NCI-H1436 (cell line): ENCODE measurements around the gene GRAP2.

Experiments used
- DNase-seq: peaks from one replicate; lab custom pipeline; 2025; lab: John Stamatoyannopoulos, UW

GRAP2 gene

GRCh38 chr22:40015358-40015976 is 114.6 kb downstream of the GRAP2 start:
- DNase-seq: no peak

- no peak for DNase-seq
Observed at GRCh38 chr22:40018051-40018450, 117.2 kb downstream of the GRAP2 start.

GRCh38 chr22:40019100-40019499 is 118.2 kb downstream of the GRAP2 start:
- DNase-seq: no peak

DNA sequence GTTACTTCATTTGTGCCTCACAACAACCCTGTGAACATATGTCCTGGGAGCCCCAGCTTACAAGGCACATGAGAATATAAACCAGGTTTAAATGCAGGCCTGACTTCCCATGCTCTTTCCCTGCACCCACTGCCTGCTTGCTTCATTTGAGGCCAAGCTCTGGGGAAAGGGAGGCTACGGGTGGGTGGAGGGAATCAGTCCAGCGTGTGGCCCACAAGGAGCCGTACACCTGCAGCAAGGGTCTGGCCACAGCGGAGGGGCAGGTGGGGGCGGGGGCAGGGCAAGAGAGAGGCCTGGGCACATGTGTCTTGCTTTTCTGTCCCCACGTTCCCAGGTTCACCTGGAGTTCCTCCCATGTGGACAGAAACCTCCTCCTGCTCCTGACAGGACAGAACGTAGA is 120.1 kb downstream of the GRAP2 start:
- no peak for DNase-seq

DNA sequence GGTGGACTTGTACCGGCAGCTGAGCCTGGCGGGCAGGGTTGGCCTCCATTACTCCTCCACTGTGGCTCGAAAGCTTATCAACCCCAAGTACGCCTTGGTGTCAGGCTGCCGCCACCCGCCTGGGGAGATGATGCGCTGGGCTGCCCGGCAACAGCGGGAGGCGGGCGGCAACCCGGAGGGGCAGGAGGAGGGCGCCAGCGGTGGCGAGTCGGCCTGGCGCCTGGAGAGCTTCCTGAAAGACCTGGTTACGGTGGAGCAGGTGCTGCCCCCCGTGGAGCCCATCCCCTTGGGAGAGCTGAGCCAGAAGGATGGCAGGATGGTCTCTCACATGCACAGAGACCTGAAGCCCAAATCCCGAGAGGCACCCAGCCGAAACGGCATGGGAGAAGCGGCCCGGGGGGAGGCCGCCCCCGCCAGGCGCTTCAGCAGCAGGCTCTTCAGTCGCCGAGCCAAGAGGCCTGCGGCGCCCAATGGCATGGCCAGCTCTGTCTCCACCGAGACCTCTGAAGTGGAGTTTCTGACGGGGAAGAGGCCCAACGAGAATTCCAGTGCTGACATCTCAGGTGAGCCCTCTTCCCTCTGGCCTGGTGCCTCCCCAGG is 120.6 kb downstream of the GRAP2 start:
- peak; percentile 42 for DNase-seq

DNA sequence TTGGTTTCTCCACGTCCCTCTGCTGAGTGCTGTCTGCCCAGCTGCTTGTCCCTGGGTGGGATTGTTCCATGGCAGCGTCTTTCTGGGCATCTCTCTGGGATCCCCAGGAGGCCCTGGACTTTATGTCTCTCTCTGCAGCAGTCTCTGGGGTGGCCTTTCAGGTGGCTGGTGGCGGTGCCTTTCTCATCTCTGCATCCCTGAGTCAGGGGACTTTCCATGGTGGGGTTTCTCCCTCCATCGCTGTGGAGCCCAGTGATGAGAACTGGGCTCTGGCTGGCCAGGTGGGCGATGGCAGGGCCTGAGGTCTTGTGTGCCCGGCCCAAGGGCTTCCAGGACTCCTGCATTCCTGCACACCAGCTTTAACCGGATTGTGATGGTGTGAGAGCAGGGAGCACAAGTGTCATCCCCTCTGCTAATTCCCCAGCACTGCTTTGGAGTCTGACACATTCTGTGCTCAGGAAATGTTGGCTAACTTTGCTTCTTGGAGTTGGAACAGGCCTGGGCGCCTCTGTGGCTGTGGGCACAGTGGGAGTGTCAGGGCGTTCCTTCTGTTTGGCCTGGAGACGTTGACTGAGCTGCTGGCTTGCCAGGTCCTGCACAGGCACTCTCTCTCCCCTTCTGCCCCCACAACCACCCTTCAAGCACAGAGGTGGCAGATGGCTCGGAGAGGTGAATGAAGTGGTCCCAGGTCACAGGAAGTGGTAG is 121.8 kb downstream of the GRAP2 start:
- no peak for DNase-seq
